OCI-LY7 (cell line): ENCODE data around the gene EYS.

Experiments used
- EZH2phosphoT487 ChIP-seq: fragments of 200-600 bp; sonication (generic); IDR thresholded peaks from 2 replicates; pipeline ENCODE4 v1.6.1; 2018; ENCODE audit warnings: low read depth, borderline replicate concordance, mild to moderate bottlenecking, mixed run types, antibody characterized with exemption, low read length, moderate library complexity, mixed read lengths
- TF ChIP-seq, protein P1 (sequence below): fragments of 200-600 bp; sonication (generic); conservative IDR thresholded peaks from 2 replicates; pipeline ENCODE4 v1.5.1; 2014; ENCODE audit warnings: mild to moderate bottlenecking, antibody characterized with exemption, low read length, moderate library complexity, mixed read lengths

- TF ChIP-seq, protein P1, sequence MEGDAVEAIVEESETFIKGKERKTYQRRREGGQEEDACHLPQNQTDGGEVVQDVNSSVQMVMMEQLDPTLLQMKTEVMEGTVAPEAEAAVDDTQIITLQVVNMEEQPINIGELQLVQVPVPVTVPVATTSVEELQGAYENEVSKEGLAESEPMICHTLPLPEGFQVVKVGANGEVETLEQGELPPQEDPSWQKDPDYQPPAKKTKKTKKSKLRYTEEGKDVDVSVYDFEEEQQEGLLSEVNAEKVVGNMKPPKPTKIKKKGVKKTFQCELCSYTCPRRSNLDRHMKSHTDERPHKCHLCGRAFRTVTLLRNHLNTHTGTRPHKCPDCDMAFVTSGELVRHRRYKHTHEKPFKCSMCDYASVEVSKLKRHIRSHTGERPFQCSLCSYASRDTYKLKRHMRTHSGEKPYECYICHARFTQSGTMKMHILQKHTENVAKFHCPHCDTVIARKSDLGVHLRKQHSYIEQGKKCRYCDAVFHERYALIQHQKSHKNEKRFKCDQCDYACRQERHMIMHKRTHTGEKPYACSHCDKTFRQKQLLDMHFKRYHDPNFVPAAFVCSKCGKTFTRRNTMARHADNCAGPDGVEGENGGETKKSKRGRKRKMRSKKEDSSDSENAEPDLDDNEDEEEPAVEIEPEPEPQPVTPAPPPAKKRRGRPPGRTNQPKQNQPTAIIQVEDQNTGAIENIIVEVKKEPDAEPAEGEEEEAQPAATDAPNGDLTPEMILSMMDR = no peak
- TF ChIP-seq EZH2phosphoT487 = no peak
Measured at GRCh38 chr6:65155083-65155482, 551.9 kb downstream of the EYS start.
